H9 (cell line): Measurements from ENCODE around the gene POLR3F. TPM values are rescaled to one million over a fixed set of nuclear protein-coding genes. Genes with fewer than 3 reads are reported as not detected.

Experiments used
- DNase-seq: peaks from one replicate; pipeline ENCODE4 v3.0.0-alpha.2; 2017
- H2AFZ ChIP-seq: one replicate; pipeline ENCODE4 v1.6.1; 2013; ENCODE audit warnings: mild to moderate bottlenecking, low read length, control low read depth, moderate library complexity
- H2AK5ac ChIP-seq: 2 replicates; pipeline ENCODE4 v1.6.1; 2013; ENCODE audit warnings: low read length, control low read depth, mixed read lengths; ENCODE audit not compliant: insufficient read length
- H2BK120ac ChIP-seq: one replicate; pipeline ENCODE4 v1.6.1; 2013; ENCODE audit warnings: low read depth, mild to moderate bottlenecking, low read length, control low read depth, inconsistent platforms; ENCODE audit not compliant: poor library complexity, severe bottlenecking
- H2BK12ac ChIP-seq: 2 replicates; pipeline ENCODE4 v1.6.1; 2013; ENCODE audit warnings: low read length, control low read depth, mixed read lengths, low read depth; ENCODE audit not compliant: insufficient read length
- H2BK15ac ChIP-seq: 2 replicates; pipeline ENCODE4 v1.6.1; 2013; ENCODE audit warnings: low read depth, low read length, control low read depth
- H2BK20ac ChIP-seq: one replicate; pipeline ENCODE4 v1.6.1; 2013; ENCODE audit warnings: low read depth, mild to moderate bottlenecking, low read length, control low read depth, inconsistent platforms; ENCODE audit not compliant: poor library complexity, severe bottlenecking
- H2BK5ac ChIP-seq: 2 replicates; pipeline ENCODE4 v1.6.1; 2013; ENCODE audit warnings: low read length, control low read depth, mixed read lengths; ENCODE audit not compliant: insufficient read length
- H3K14ac ChIP-seq: 2 replicates; pipeline ENCODE4 v1.6.1; 2013; ENCODE audit warnings: low read length, control low read depth; ENCODE audit not compliant: insufficient read depth
- H3K18ac ChIP-seq: 2 replicates; pipeline ENCODE4 v1.6.1; 2013; ENCODE audit warnings: low read depth, mild to moderate bottlenecking, mixed read lengths, low read length, control low read depth; ENCODE audit not compliant: insufficient read length
- H3K23ac ChIP-seq: 2 replicates; pipeline ENCODE4 v1.6.1; 2013; ENCODE audit warnings: low read length, control low read depth, mixed read lengths, low read depth; ENCODE audit not compliant: insufficient read length
- H3K23me2 ChIP-seq: 2 replicates; pipeline ENCODE4 v1.6.1; 2013; ENCODE audit warnings: low read depth, mild to moderate bottlenecking, mixed read lengths, low read length, control low read depth; ENCODE audit not compliant: insufficient read length, poor library complexity, severe bottlenecking
- H3K27ac ChIP-seq: 2 replicates; pipeline ENCODE4 v1.5.1; 2013; ENCODE audit warnings: low read length, control low read depth, mixed read lengths, low read depth; ENCODE audit not compliant: insufficient read length
- H3K27me3 ChIP-seq: 2 replicates; pipeline ENCODE4 v1.6.1; 2013; ENCODE audit warnings: low read length, control low read depth, inconsistent platforms; ENCODE audit not compliant: insufficient read depth
- H3K4ac ChIP-seq: 2 replicates; pipeline ENCODE4 v1.6.1; 2013; ENCODE audit warnings: low read depth, mild to moderate bottlenecking, control low read depth, inconsistent platforms, low read length, moderate library complexity
- H3K4me1 ChIP-seq: 2 replicates; pipeline ENCODE4 v1.6.1; 2013; ENCODE audit warnings: low read length, control low read depth, inconsistent platforms; ENCODE audit not compliant: insufficient read depth
- H3K4me2 ChIP-seq: 2 replicates; pipeline ENCODE4 v1.6.1; 2013; ENCODE audit warnings: low read length, control low read depth, mixed read lengths; ENCODE audit not compliant: insufficient read length, insufficient read depth
- H3K56ac ChIP-seq: 2 replicates; pipeline ENCODE4 v1.6.1; 2013; ENCODE audit warnings: low read depth, mild to moderate bottlenecking, mixed read lengths, low read length, control low read depth; ENCODE audit not compliant: insufficient read length
- H3K79me1 ChIP-seq: 2 replicates; pipeline ENCODE4 v1.6.1; 2013; ENCODE audit warnings: low read depth, mild to moderate bottlenecking, moderate library complexity, low read length, control low read depth, inconsistent platforms; ENCODE audit not compliant: insufficient read depth, poor library complexity, severe bottlenecking
- H3K79me2 ChIP-seq: 2 replicates; pipeline ENCODE4 v1.6.1; 2013; ENCODE audit warnings: low read length, control low read depth, inconsistent platforms; ENCODE audit not compliant: insufficient read depth
- H3K9ac ChIP-seq: 2 replicates; pipeline ENCODE4 v1.6.1; 2013; ENCODE audit warnings: low read length, control low read depth, mixed read lengths; ENCODE audit not compliant: insufficient read length; ENCODE audit errors: extremely low read depth
- H3K9me3 ChIP-seq: one replicate; pipeline ENCODE4 v1.6.1; 2013; ENCODE audit warnings: low read depth, low read length, inconsistent platforms; ENCODE audit not compliant: control insufficient read depth
- H3T11ph ChIP-seq: one replicate; pipeline ENCODE4 v1.6.1; 2013; ENCODE audit warnings: mild to moderate bottlenecking, low read length, control low read depth, inconsistent platforms
- H4K20me1 ChIP-seq: one replicate; pipeline ENCODE4 v1.6.1; 2013; ENCODE audit not compliant: control insufficient read depth, insufficient read length, insufficient read depth
- H4K5ac ChIP-seq: 2 replicates; pipeline ENCODE4 v1.6.1; 2013; ENCODE audit warnings: low read depth, mild to moderate bottlenecking, mixed read lengths, low read length, control low read depth; ENCODE audit not compliant: insufficient read length
- H4K8ac ChIP-seq: replicated peaks from 2 replicates; pipeline ENCODE4 v1.6.1; 2013; ENCODE audit warnings: low read length, control low read depth, mixed read lengths, low read depth; ENCODE audit not compliant: insufficient read length
- H4K91ac ChIP-seq: 2 replicates; pipeline ENCODE4 v1.6.1; 2013; ENCODE audit warnings: low read depth, mild to moderate bottlenecking, moderate library complexity, mixed read lengths, low read length, control low read depth; ENCODE audit not compliant: insufficient read length
- H3K27ac Mint-ChIP-seq, 3 experiments: 2 replicates in 2 of 3; 3 replicates in 1 of 3; pipeline ENCODE4 v1.8.0; 2020 to 2021; ENCODE audit warnings: mixed read lengths in 3 of 3, mild to moderate bottlenecking in 1 of 3, moderate library complexity in 1 of 3
- H3K27me3 Mint-ChIP-seq: 2 replicates; pipeline ENCODE4 v1.8.0; 2021; ENCODE audit warnings: low read depth, mild to moderate bottlenecking, moderate library complexity, mixed read lengths
- H3K36me3 Mint-ChIP-seq, 3 experiments: 2 replicates in 2 of 3; 3 replicates in 1 of 3; pipeline ENCODE4 v1.8.0; 2020 to 2021; ENCODE audit warnings: low read depth in 3 of 3, mixed read lengths in 3 of 3; ENCODE audit not compliant: insufficient read depth in 1 of 3
- H3K4me1 Mint-ChIP-seq, 2 experiments: 2 replicates each; pipeline ENCODE4 v1.8.0; 2020; ENCODE audit warnings: mixed read lengths in 2 of 2
- H3K4me3 Mint-ChIP-seq, 2 experiments: 2 replicates in 1 of 2; 3 replicates in 1 of 2; pipeline ENCODE4 v1.8.0; 2020 to 2021; ENCODE audit warnings: mild to moderate bottlenecking in 2 of 2, mixed read lengths in 2 of 2, moderate library complexity in 1 of 2
- H3K9me3 Mint-ChIP-seq, 2 experiments: 2 replicates in 1 of 2; 3 replicates in 1 of 2; pipeline ENCODE4 v1.8.0; 2020; ENCODE audit warnings: mild to moderate bottlenecking in 2 of 2, mixed read lengths in 2 of 2, moderate library complexity in 1 of 2
- WGBS: extraction: QIAGEN DNeasy Blood & Tissue Kit; methylation state at CpG from one replicate; pipeline ENCODE4 v1.1.7; 2013; ENCODE audit warnings: missing lambda C conversion rate, low lambda C conversion rate, mixed read lengths; ENCODE audit not compliant: insufficient read length; ENCODE audit errors: extremely low coverage; 5-methylcytosine and 5-hydroxymethylcytosine counted together
- total RNA-seq: library from RNA; stranded (reverse); gene quantifications from 2 replicates; pipeline ENCODE4 v1.2.1, GENCODE V29; 2021
- TF ChIP-seq, protein P1 (sequence below): fragments of 200-600 bp; sonication (generic); conservative IDR thresholded peaks from 3 replicates; pipeline ENCODE4 v1.8.0; 2021; ENCODE audit warnings: antibody characterized with exemption, mild to moderate bottlenecking

POLR3F gene
- total RNA-seq, 1 experiment from 2014 or later: 16.1 TPM

DNA sequence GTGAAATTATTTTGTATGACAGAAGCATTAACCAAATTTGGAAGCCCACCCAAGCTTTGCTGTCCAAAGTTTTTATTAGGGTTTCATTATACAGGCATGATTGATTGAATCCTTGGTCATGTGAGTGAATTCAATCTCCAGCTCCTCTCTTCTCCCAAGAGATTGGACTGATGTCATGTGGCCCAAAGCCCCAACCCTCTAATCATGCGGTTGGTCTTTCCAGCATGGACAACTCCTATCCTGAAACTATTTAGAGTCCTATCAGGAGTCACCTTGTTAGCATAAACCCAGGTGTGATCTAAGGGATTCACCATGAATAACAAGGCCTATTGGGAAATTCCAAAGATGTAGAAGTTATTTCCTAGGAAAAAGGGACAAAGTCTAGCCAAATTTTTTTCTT is 10.6 kb downstream of the POLR3F start:
- Histone ChIP-seq H3K79me1 (no peaks in the 10 kb centered on the region), H3K18ac (no peak overlapping the region), H3K4me2 (no peak overlapping the region), H2BK20ac (no peak overlapping the region), H4K5ac (no peak overlapping the region), H3K23me2 (no peaks in the 10 kb centered on the region), H4K8ac (no peak overlapping the region), H3K14ac (no peak overlapping the region), H2BK15ac (no peak overlapping the region), H3K9me3 (no peaks in the 10 kb centered on the region), H3K27me3 (no peaks in the 10 kb centered on the region), H2AFZ (no peak overlapping the region), H2BK5ac (no peak overlapping the region), H3K27ac (no peak overlapping the region), H4K20me1 (no peaks in the 10 kb centered on the region), H3K56ac (no peak overlapping the region), H3K4ac (no peak overlapping the region), H2BK120ac (no peak overlapping the region), H4K91ac (no peak overlapping the region), H3K79me2 (no peaks in the 10 kb centered on the region), H2BK12ac (no peak overlapping the region), H3K23ac (no peak overlapping the region), H2AK5ac (no peak overlapping the region), H3K9ac (no peak overlapping the region), H3T11ph (no peak overlapping the region), H3K4me1 (no peaks in the 10 kb centered on the region)
- H3K27ac Mint-ChIP-seq: no peak overlapping the region
- peaks cover 23 to 71% (median 60%) of the 10 kb centered on the region in 3 experiments; a peak in 6 of 7 replicates for H3K36me3 Mint-ChIP-seq
- no peak overlapping the region for H3K4me3 Mint-ChIP-seq
- H3K4me1 Mint-ChIP-seq: no peaks in the 10 kb centered on the region
- TF ChIP-seq, protein P1, sequence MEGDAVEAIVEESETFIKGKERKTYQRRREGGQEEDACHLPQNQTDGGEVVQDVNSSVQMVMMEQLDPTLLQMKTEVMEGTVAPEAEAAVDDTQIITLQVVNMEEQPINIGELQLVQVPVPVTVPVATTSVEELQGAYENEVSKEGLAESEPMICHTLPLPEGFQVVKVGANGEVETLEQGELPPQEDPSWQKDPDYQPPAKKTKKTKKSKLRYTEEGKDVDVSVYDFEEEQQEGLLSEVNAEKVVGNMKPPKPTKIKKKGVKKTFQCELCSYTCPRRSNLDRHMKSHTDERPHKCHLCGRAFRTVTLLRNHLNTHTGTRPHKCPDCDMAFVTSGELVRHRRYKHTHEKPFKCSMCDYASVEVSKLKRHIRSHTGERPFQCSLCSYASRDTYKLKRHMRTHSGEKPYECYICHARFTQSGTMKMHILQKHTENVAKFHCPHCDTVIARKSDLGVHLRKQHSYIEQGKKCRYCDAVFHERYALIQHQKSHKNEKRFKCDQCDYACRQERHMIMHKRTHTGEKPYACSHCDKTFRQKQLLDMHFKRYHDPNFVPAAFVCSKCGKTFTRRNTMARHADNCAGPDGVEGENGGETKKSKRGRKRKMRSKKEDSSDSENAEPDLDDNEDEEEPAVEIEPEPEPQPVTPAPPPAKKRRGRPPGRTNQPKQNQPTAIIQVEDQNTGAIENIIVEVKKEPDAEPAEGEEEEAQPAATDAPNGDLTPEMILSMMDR: no peak
- DNase-seq: no peak
- WGBS: no CpG with 5 or more reads among the region's 1 CpG
- H3K27me3 Mint-ChIP-seq: no peaks in the 10 kb centered on the region; the same call in 1 of the 2 replicates
- H3K9me3 Mint-ChIP-seq: no peaks in the 10 kb centered on the region
